Vagina (tissue), 2 donors: ENCODE measurements around the gene BCOR. TPM values are rescaled to one million over a fixed set of nuclear protein-coding genes. Genes with fewer than 3 reads are reported as not detected.
A peak's percentile ranks its signal among the peaks of the same experiment; 100 is the strongest.

Experiments used
- DNase-seq, 2 donors: peaks; one replicate each; pipeline ENCODE4 v3.0.0-alpha.2; 2017; ENCODE audit errors: extremely low spot score in 2 of 2
- H3K27ac ChIP-seq: fragments of 200-600 bp; sonication (generic); one replicate; pipeline ENCODE4 v1.5.1; 2019
- H3K27me3 ChIP-seq: fragments of 200-600 bp; sonication (generic); one replicate; pipeline ENCODE4 v1.5.1; 2019
- H3K36me3 ChIP-seq, 2 donors: fragments of 200-600 bp; sonication (generic); one replicate each; pipeline ENCODE4 v1.5.1; 2017 to 2019
- H3K4me1 ChIP-seq: fragments of 200-600 bp; sonication (generic); one replicate; pipeline ENCODE4 v1.5.1; 2019
- H3K4me3 ChIP-seq, 2 donors: fragments of 200-600 bp; sonication (generic); 1 replicate in 1 of 2; 2 replicates in 1 of 2; pipeline ENCODE4 v1.5.1; 2016 to 2019
- H3K9me3 ChIP-seq: fragments of 200-600 bp; sonication (generic); one replicate; pipeline ENCODE4 v1.5.1; 2019
- CTCF ChIP-seq, 3 experiments: fragments of 450-650 bp in 2 of 3; fragments of 200-600 bp in 1 of 3; sonication (generic) in 1 of 3; IDR thresholded peaks; one replicate each; pipeline ENCODE4 v1.5.1; 2017 to 2019; ENCODE audit warnings: antibody characterized with exemption in 3 of 3, mild to moderate bottlenecking in 2 of 3, moderate library complexity in 2 of 3
- POLR2A ChIP-seq, 2 donors: fragments of 450-650 bp; IDR thresholded peaks; one replicate each; pipeline ENCODE4 v1.6.1; 2017; ENCODE audit warnings: antibody characterized with exemption in 2 of 2, mild to moderate bottlenecking in 2 of 2, moderate library complexity in 2 of 2
- POLR2AphosphoS5 ChIP-seq, 2 donors: sonication (generic); formaldehyde crosslinking; IDR thresholded peaks; one replicate each; pipeline ENCODE4 v1.9.0; 2017; ENCODE audit warnings: antibody characterized with exemption in 2 of 2, mild to moderate bottlenecking in 2 of 2, low read depth in 1 of 2; ENCODE audit not compliant: insufficient read depth in 1 of 2
- intact Hi-C: fragments of 100-400 bp; cut with DNase I; formaldehyde crosslinking; loops from one replicate; pipeline ENCODE4 v1.15.1; 2023
- total RNA-seq: library from RNA; depleted of rRNA; stranded (reverse); fragments of >200 nt; gene quantifications from one replicate; pipeline ENCODE4 v1.2.3, GENCODE V29; 2016

The BCOR gene
- total RNA-seq, 1 donor from 2014 or later: 19.9 TPM

DNA sequence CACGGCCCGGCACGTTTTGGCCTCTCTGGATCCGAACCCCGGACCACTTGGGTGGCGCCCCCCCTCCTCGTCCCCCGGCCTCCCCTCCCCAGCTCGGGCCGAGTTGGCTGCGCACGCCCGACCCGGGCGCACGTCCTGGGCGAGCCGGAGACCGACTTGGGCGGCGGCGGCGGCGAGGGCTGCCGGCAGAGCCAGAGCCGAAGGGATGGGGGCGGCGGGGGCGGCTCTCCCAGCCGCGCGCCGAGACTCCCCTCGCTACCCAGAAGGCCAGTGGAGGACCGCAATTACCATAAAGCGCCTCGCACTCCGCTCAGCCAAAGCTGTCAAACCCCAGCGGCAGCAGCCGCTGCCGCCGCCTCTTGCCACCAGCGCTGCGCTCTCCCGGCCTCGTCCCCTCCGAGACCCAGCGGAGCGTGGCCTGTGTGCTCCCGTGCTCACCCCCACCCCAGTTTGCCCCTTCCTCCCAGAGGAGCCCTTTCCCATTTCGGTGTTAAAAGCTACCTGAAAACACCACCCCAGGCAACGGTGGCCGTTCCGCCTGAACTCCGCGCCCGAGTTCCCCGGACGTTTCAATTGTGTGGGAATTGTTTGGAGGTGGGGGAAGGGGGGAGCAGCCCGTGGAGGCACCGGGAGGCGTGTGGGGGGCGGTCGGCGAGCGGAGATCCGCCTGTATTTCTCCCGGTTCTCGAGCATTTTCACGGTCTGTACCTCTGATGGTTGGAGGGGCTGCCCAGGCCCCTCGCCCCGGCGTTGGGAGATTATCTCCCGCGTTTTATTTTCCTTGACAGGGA, 701 bp upstream of the BCOR start:
- Histone ChIP-seq H3K4me1 (peaks cover 17% of the 10 kb centered on the region), H3K27me3 (peaks cover 10% of the 10 kb centered on the region), H3K27ac (peak overlapping the region; percentile 79), H3K9me3 (no peaks in the 10 kb centered on the region), H3K4me3 (peak overlapping the region; percentile 61 to 65), H3K36me3 (no peaks in the 10 kb centered on the region)
- no peak for DNase-seq
- no peak for TF ChIP-seq POLR2A (IDR thresholded peaks at IDR 0.05)
- TF ChIP-seq POLR2AphosphoS5 (IDR thresholded peaks at IDR 0.05; ENCODE audit: insufficient read depth in 1 of 2, low read depth in 1 of 2): peak in 1 of 2 donors; percentile 24
- intact Hi-C loops: loop anchor here (5.0 kb wide), 3 partner anchors 59 to 371 kb away; no protein-coding TSS in a partner anchor

GRCh38 chrX:40097141-40097503, 636 bp downstream of the BCOR start:
- H3K27ac ChIP-seq: peak overlapping the region; percentile 79
- no peaks in the 10 kb centered on the region for H3K36me3 ChIP-seq
- intact Hi-C loops: loop anchor here (5.0 kb wide), 3 partner anchors 60 to 370 kb away; no protein-coding TSS in a partner anchor
- no peak for DNase-seq
- peaks cover 17% of the 10 kb centered on the region for H3K4me1 ChIP-seq
- H3K9me3 ChIP-seq: no peaks in the 10 kb centered on the region
- TF ChIP-seq CTCF (IDR thresholded peaks at IDR 0.05): no peak
- no peak for TF ChIP-seq POLR2AphosphoS5 (IDR thresholded peaks at IDR 0.05; ENCODE audit: insufficient read depth in 1 of 2, low read depth in 1 of 2)
- TF ChIP-seq POLR2A (IDR thresholded peaks at IDR 0.05): no peak
- H3K27me3 ChIP-seq: peaks cover 10% of the 10 kb centered on the region
- peak overlapping the region; percentile 61 to 65 for H3K4me3 ChIP-seq

DNA sequence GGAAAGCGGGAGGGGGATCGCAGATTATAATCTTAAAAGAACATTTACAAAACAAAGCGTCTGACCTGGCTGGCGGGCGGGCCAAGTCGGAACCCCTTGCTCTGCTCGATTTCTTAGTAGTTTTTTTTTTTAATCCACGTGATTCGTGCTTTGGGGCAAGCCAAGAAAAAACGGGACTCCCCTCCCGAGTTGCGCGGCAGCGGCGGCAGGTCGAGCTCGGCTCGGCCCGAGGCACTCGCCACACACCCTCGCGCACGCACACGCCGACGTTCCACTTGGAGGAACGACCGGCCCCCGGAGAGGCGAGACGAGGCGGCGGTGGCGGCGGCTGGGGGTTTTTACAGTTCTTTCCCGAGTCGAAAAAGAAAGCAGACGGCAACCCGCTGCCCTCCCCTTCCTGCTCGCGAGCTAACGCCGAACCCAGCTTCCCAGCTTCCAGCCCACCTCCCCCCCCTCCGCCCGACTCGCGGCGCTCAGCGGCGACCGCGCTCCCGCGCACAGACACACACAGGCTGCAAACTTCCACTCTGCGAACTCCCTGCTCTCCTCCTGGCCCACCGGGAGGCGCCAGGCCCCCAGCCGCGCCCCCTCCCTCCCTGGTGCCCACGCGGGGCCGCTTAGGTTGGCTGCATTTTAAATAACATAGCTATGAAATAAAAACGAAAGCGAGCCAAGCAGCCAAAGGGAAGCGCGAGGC, 1.2 kb downstream of the BCOR start:
- TF ChIP-seq POLR2A (IDR thresholded peaks at IDR 0.05) (no peak), CTCF (IDR thresholded peaks at IDR 0.05) (no peak), POLR2AphosphoS5 (IDR thresholded peaks at IDR 0.05; ENCODE audit: insufficient read depth in 1 of 2, low read depth in 1 of 2) (no peak)
- no peak for DNase-seq
- Histone ChIP-seq H3K27ac (peak overlapping the region; percentile 79), H3K36me3 (no peaks in the 10 kb centered on the region), H3K27me3 (peaks cover 10% of the 10 kb centered on the region), H3K4me3 (peak overlapping the region; percentile 61 to 65), H3K4me1 (peaks cover 23% of the 10 kb centered on the region), H3K9me3 (no peaks in the 10 kb centered on the region)
- intact Hi-C loops: loop anchor here (5.0 kb wide), 3 partner anchors 61 to 369 kb away; no protein-coding TSS in a partner anchor

DNA sequence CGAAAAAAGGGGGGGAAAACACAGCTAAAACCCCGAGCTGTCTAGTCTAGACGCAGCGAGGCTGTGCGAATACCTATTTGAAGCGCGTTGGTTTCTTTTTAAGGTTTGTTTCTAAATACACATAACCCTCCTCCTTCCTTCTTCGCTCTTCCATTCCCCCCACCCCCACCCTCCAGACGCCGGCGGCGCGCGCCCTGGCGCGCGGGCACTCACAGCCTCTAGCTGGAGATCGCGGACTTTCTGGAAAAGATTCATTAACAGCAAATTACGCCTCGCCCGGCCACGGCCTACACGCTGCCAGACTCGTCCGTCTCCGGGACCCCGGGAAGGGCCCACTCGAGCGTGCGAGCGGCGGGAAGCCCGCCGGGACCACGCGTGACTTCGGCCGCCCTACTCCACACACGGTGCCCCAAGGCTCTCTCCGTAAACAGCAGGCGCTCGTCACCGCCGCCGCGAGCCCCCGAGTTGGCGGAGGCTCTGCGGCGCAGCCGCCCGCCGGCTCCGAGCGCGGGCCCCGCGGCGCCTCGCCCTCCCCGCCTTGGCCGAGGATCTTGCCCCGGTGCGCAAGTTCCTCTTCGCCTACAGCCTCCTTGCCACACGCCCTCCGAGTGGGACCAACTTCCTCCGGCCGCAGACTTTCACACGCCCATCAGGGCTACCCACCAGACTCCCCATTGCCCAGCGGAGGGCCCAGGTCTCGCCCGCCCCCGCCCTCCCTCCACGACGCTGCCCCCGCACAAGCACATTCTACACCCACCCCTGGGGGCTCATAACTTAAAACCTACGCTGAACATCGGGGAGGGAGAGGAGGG, 2.0 kb downstream of the BCOR start:
- H3K27me3 ChIP-seq: peaks cover 10% of the 10 kb centered on the region
- H3K4me3 ChIP-seq: peak overlapping the region; percentile 61 to 65
- H3K4me1 ChIP-seq: peaks cover 29% of the 10 kb centered on the region
- no peaks in the 10 kb centered on the region for H3K36me3 ChIP-seq
- no peak for TF ChIP-seq POLR2AphosphoS5 (IDR thresholded peaks at IDR 0.05; ENCODE audit: insufficient read depth in 1 of 2, low read depth in 1 of 2)
- no peak for TF ChIP-seq POLR2A (IDR thresholded peaks at IDR 0.05)
- no peak for TF ChIP-seq CTCF (IDR thresholded peaks at IDR 0.05)
- peak overlapping the region; percentile 79 for H3K27ac ChIP-seq
- H3K9me3 ChIP-seq: no peaks in the 10 kb centered on the region
- no peak for DNase-seq
- intact Hi-C loops: loop anchor here (5.0 kb wide), 3 partner anchors 62 to 368 kb away; no protein-coding TSS in a partner anchor
